ENCODE data around the gene ZNF627.
"Not testable (repeated sequence)": the region's sequence is repeated elsewhere in the genome, so short reads cannot be mapped to it uniquely, and the experiment has no call there.

The ZNF627 gene

DNA sequence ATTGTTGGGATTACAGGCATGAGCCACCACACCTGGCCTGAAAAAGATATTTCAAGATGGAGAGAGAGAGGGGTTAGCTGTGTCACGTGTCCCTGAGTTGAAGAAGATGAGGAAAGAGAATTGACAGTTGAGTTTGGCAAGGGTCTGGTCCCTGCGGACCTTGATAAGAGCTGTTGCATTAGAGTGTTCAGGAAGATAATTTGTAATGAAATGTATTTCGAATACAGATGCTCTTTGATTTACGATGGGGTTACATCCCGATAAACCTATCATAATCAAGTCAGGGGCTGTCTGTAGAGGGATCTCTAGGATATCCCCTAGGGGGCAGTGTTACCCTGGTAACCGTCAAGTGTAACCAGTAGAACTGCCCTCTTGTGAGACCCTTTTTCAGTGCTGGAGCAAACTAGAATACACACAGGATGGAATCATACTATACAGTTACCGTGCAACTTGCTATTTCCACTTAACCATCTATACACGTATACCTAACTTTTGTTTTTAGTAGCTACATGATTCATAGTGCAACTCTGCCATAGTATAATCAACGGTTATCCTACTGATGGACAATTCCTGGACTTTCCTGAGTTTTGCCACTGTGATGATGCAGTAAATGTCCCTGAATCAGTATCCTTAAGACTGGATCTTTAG lies 36.8 kb upstream of the ZNF627 start:
- no peaks in the 10 kb centered on the region for H3K27me3 ChIP-seq (ENCODE audit: control insufficient read depth, insufficient read depth, low read length)
- H3K36me3 ChIP-seq (ENCODE audit: control insufficient read depth, insufficient read depth, low read length), result peaks cover 2% of the 10 kb centered on the region
- H3K4me1 ChIP-seq (ENCODE audit: control insufficient read depth, insufficient read depth, low read length), result peaks cover 5% of the 10 kb centered on the region
- no peak overlapping the region for H3K27ac ChIP-seq (ENCODE audit: low read depth, low read length)
- H3K4me3 ChIP-seq (ENCODE audit: low read length), result peak overlapping the region; percentile 44
- H3K9ac ChIP-seq (ENCODE audit: low read length), result no peak overlapping the region

DNA sequence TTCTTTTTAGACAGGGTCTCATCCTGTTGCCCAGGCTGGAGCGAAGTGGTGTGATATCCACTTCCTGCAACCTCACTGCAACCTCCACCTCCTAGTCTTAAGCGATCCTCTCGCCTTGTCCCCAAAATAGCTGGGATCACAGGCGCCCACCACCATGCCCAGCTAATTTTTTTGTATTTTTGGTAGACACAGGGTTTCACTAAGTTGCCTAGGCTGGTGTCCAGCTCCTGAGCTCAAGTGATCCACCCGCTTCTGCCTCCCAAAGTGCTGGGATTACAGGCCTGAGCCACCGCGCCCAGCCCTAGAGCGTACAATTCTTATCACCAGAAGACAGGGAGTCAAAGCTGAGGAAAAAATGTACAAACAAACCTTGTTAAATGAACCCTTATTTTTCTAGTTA lies 33.8 kb upstream of the ZNF627 start:
- Histone ChIP-seq H3K27me3 (ENCODE audit: control insufficient read depth, insufficient read depth, low read length) (no peaks in the 10 kb centered on the region), H3K4me3 (ENCODE audit: low read length) (no peak overlapping the region), H3K36me3 (ENCODE audit: control insufficient read depth, insufficient read depth, low read length) (no peaks in the 10 kb centered on the region), H3K27ac (ENCODE audit: low read depth, low read length) (no peak overlapping the region), H3K4me1 (ENCODE audit: control insufficient read depth, insufficient read depth, low read length) (no peaks in the 10 kb centered on the region), H3K9ac (ENCODE audit: low read length) (no peak overlapping the region)

DNA sequence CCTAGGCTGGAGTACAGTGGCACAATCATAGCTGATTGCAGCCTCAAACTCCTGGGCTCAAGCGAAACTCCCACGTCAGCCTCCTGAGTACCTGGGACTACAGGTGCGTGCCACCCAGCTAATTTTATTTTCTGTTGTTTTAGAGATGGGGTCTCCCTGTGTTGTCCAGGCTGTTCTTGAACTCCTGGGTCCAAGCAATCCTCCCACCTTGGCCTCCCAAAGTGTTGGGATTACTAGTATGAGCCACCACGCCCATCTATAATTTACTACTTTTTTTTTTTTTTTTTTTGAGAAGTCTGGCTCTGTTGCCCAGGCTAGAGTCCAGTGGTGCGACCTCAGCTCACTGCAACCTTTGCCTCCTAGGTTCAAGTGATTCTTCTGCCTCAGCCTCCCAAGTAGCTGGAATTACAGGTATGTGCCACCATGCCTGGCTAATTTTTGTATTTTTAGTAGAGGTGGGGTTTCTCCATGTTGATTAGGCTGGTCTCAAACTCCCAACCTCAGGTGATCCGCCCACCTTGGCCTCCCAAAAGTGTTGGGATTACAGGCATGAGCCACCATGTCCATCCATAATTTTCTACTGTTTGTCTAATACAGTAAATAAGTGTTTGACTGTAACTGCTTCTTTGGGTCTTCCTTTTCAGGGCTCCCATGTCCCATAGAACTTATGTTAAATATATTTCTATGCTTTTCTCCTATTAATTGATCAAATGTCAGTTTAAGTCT lies 33.0 kb upstream of the ZNF627 start:
- H3K4me1 ChIP-seq (ENCODE audit: control insufficient read depth, insufficient read depth, low read length); H3K36me3 ChIP-seq (ENCODE audit: control insufficient read depth, insufficient read depth, low read length); H3K27me3 ChIP-seq (ENCODE audit: control insufficient read depth, insufficient read depth, low read length); H3K9ac ChIP-seq (ENCODE audit: low read length); H3K4me3 ChIP-seq (ENCODE audit: low read length); H3K27ac ChIP-seq (ENCODE audit: low read depth, low read length): not testable (repeated sequence)

DNA sequence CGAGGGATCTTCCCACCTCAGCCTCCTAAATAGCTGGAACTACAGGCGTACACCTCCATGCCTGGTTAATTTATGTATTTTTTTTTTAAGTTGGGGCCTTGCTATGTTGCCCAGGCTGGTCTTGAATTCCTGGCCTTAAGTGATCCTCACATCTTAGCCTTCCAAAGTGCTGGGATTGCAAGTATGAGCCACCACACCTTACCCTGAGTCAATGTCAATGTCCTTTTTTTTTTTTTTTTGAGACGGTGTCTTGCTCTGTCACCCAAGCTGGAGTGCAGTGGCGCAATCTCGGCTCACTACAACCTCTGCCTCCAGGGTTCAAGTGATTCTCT lies 31.7 kb upstream of the ZNF627 start:
- H3K9ac ChIP-seq (ENCODE audit: low read length); H3K27me3 ChIP-seq (ENCODE audit: control insufficient read depth, insufficient read depth, low read length); H3K36me3 ChIP-seq (ENCODE audit: control insufficient read depth, insufficient read depth, low read length); H3K4me3 ChIP-seq (ENCODE audit: low read length); H3K27ac ChIP-seq (ENCODE audit: low read depth, low read length); H3K4me1 ChIP-seq (ENCODE audit: control insufficient read depth, insufficient read depth, low read length): not testable (repeated sequence)

DNA sequence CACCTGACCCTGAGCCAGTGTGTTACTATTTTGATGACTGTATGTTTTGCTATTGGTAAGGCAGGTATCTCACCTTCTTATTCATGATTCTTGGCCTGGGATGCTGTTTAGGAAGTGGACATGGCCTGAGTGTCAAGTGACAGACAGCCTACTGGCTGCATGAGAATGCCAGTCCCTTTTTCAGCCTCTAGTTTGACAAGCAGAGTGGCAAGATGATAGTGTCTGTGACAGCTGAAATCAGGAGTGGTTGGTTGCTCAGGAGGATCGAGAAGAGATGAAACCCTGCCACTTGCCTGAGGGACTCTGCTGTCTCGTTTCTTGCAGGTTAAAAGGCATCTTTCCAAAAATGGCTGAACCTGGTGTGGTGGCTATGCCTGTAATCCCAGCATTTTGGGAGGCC lies 31.1 kb upstream of the ZNF627 start:
- Histone ChIP-seq H3K27ac (ENCODE audit: low read depth, low read length) (no peak overlapping the region), H3K27me3 (ENCODE audit: control insufficient read depth, insufficient read depth, low read length) (no peaks in the 10 kb centered on the region), H3K36me3 (ENCODE audit: control insufficient read depth, insufficient read depth, low read length) (no peaks in the 10 kb centered on the region), H3K4me1 (ENCODE audit: control insufficient read depth, insufficient read depth, low read length) (no peaks in the 10 kb centered on the region), H3K4me3 (ENCODE audit: low read length) (no peak overlapping the region), H3K9ac (ENCODE audit: low read length) (no peak overlapping the region)

DNA sequence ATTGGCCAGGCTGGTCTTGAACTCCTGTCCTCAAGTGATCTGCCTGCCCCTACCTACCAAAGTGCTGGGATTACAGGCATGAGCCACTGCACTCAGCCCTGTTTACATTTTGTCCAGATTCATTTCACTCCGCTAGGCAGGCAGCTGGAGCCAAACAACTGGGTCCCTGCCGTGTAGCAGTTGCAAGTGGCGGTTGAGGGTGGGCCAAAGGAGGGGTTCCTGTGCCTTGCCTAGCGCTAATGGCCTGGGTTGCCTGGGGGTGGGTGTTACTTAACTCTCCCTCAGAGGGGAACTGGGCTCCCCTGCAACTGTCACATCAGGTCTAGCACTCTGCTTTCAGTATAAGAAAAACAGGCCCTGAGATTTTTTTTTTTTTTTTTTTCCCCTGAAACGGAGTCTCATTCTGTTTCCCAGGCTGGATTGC lies 27.2 kb upstream of the ZNF627 start:
- Histone ChIP-seq H3K27ac (ENCODE audit: low read depth, low read length) (no peak overlapping the region), H3K27me3 (ENCODE audit: control insufficient read depth, insufficient read depth, low read length) (no peaks in the 10 kb centered on the region), H3K4me3 (ENCODE audit: low read length) (no peak overlapping the region), H3K9ac (ENCODE audit: low read length) (no peak overlapping the region), H3K36me3 (ENCODE audit: control insufficient read depth, insufficient read depth, low read length) (no peaks in the 10 kb centered on the region), H3K4me1 (ENCODE audit: control insufficient read depth, insufficient read depth, low read length) (no peaks in the 10 kb centered on the region)

DNA sequence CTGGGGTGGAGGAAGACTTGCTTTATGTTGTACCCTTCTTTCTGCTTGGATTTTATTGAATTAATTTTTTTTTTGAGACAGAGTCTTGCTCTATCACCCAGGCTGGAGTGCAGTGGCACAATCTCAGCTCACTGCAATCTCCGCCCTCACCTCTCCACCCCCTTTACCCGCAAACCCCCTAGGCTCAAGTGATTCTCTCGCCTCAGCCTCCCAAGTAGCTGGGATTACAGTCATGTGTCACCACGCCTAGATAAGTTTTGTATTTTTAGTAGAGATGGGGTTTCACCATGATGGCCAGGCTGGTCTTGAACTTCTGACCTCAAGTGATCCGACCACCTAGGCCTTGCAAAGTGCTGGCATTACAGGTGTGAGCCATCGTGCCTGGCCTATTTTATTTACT lies 23.9 kb upstream of the ZNF627 start:
- not testable (repeated sequence) for H3K27me3 ChIP-seq (ENCODE audit: control insufficient read depth, insufficient read depth, low read length); H3K4me1 ChIP-seq (ENCODE audit: control insufficient read depth, insufficient read depth, low read length); H3K27ac ChIP-seq (ENCODE audit: low read depth, low read length); H3K36me3 ChIP-seq (ENCODE audit: control insufficient read depth, insufficient read depth, low read length); H3K4me3 ChIP-seq (ENCODE audit: low read length); H3K9ac ChIP-seq (ENCODE audit: low read length)

DNA sequence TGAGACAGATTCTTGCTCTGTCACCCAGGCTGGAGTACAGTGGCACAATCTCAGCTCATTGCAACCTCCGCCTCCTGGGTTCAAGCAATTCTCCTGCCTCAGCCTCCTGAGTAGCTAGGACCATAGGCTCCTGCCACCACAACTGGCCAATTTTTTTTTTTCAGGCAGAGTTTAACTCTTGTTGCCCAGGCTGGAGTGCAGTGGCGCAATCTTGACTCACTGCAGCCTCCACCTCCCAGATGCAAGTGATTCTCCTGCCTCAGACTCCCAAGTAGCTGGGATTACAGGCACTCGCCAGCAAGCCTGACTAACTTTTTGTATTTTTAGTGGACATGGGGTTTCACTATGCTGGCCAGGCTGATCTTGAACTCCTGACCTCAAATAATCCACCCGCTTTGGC lies 23.5 kb upstream of the ZNF627 start:
- not testable (repeated sequence) for H3K4me3 ChIP-seq (ENCODE audit: low read length); H3K27ac ChIP-seq (ENCODE audit: low read depth, low read length); H3K4me1 ChIP-seq (ENCODE audit: control insufficient read depth, insufficient read depth, low read length); H3K9ac ChIP-seq (ENCODE audit: low read length); H3K27me3 ChIP-seq (ENCODE audit: control insufficient read depth, insufficient read depth, low read length); H3K36me3 ChIP-seq (ENCODE audit: control insufficient read depth, insufficient read depth, low read length)

DNA sequence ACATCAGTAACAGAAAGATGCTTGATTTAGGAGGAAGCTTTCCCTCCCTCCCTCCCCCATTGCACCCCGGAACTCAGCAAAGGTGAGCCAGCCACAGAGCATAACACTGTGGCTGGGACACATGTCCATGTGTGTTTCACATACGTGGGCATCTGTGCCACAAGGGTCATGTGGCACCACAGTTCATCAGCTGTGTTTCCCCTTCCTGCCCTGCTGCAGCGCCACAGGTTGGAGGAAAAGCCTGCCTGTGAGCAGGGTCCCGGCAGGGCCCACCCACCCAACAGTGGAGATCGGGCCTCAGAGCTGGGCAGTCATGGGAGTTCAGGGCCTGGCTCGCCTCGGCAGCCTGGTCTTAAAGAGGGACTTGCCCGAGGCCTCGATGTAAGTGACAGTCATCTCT lies 22.6 kb upstream of the ZNF627 start:
- no peak overlapping the region for H3K9ac ChIP-seq (ENCODE audit: low read length)
- no peaks in the 10 kb centered on the region for H3K36me3 ChIP-seq (ENCODE audit: control insufficient read depth, insufficient read depth, low read length)
- no peaks in the 10 kb centered on the region for H3K4me1 ChIP-seq (ENCODE audit: control insufficient read depth, insufficient read depth, low read length)
- H3K27ac ChIP-seq (ENCODE audit: low read depth, low read length), result no peak overlapping the region
- H3K27me3 ChIP-seq (ENCODE audit: control insufficient read depth, insufficient read depth, low read length), result peaks cover 5% of the 10 kb centered on the region
- no peak overlapping the region for H3K4me3 ChIP-seq (ENCODE audit: low read length)

DNA sequence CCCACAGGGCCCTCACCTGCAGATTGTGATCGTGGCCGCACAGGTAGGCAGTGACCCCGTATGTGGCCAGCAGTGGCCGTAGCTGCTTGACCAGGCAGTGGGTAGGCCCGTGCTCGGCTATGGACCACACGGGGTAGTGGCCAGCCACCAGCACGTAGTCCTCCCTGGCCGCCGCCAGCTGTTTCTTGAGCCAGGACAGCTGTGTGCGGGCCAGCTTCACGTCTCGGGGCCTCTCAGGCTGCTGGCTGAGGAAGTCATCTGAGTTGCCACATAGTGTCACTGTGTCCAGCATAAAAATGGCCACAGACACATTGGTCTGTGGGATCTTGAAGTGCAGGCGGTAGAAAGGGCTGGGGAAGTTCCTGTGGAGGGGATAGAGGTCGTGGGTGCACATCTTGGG lies 21.1 kb upstream of the ZNF627 start:
- Histone ChIP-seq H3K36me3 (ENCODE audit: control insufficient read depth, insufficient read depth, low read length) (no peaks in the 10 kb centered on the region), H3K4me3 (ENCODE audit: low read length) (no peak overlapping the region), H3K4me1 (ENCODE audit: control insufficient read depth, insufficient read depth, low read length) (no peaks in the 10 kb centered on the region), H3K27me3 (ENCODE audit: control insufficient read depth, insufficient read depth, low read length) (peaks cover 5% of the 10 kb centered on the region), H3K27ac (ENCODE audit: low read depth, low read length) (no peak overlapping the region), H3K9ac (ENCODE audit: low read length) (no peak overlapping the region)

DNA sequence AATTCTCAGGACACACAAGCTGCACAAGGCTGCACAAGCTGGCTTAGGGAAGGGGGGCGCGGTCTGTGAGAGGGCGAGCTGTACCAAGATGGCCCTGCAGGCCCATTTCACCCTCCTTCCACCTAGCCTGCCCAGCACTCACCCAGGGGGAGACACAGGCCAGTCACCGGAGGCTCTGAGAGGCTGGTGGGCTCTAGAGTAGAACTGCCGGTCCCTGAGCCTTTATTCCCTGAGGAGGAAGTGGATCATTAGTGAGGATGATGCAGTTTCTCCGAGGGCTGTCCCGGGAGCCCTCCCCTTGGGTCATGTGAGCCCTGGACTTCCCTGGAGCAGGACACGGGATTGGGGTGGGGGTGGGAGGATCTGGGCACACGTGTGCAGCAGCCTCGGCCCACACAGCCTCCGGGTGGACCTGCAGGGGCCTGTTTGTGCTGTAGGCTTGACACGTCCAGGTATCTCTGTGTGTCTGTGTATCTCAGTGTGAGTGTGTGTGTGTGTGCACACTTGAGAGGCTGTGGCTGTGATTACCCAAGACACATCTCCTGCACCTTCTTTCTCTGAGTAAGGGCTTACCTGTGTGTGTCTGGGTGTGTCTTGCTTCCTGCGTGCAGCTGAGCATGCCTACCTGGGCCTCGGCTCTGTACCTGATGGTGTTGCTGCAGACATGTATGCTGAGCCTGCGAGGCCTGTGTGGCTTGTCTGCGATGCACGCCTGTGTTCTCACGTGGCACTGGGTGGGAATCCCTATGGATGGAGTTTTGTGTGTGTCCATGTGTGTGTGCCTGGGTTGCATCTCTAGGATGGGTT lies 19.6 kb upstream of the ZNF627 start, which contains the start of gene ACP5:
ACP5 (minus strand) TSS at position 195 of the 807 bp plus-strand sequence. CDS start 328 bp downstream, outside the sequence.
- Histone ChIP-seq H3K27me3 (ENCODE audit: control insufficient read depth, insufficient read depth, low read length) (peaks cover 5% of the 10 kb centered on the region), H3K27ac (ENCODE audit: low read depth, low read length) (no peak within 1 kb of the TSS), H3K4me3 (ENCODE audit: low read length) (peak within 1 kb of the TSS; percentile 47), H3K36me3 (ENCODE audit: control insufficient read depth, insufficient read depth, low read length) (no peaks in the 10 kb centered on the region), H3K4me1 (ENCODE audit: control insufficient read depth, insufficient read depth, low read length) (no peaks in the 10 kb centered on the region), H3K9ac (ENCODE audit: low read length) (peak within 1 kb of the TSS; percentile 1)

DNA sequence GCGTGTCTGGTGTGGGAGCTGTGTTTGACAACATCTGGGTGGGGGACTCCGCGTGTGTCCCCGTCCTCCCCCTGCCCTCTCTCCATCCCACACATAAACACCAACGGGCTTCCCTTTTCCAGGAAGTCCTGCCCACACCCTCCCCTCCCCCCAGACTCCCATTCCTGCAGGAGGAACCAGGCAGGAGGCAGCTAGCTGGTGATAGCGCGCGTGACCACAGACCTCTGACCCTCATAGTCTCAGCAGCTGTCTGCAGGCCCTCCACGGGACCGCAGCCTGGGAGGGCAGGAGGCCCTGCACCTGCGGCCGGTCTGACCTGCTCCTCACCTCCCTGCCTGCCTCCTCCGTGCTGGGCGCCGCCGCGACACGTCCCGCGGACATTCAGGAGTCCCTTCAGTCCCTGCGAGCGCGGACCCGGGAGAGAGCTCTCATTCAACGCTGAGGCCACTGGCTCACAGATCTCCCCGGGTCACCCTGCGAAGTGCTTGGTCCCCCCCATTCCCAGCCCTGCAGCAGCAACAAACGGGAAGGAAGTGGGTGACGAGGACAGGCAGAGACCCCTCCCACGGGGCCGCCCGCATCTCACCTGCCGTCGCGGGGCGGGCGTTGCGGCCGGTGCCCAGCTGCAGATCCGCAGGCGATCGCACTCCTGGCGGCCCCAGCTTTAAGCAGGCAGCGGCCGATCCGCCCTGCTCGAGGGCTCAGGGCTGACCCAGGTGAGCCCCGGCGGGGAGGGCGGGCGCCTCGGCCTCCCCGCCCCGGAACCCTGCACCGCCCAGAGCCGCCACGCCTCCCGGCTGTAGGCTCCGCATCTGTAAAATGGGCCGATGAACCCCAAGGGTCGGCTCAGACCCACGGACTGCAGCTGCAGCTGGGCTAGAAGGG lies 18.8 kb upstream of the ZNF627 start:
- Histone ChIP-seq H3K27me3 (ENCODE audit: control insufficient read depth, insufficient read depth, low read length) (peaks cover 5% of the 10 kb centered on the region), H3K4me3 (ENCODE audit: low read length) (peak overlapping the region; percentile 47), H3K27ac (ENCODE audit: low read depth, low read length) (no peak overlapping the region), H3K4me1 (ENCODE audit: control insufficient read depth, insufficient read depth, low read length) (no peaks in the 10 kb centered on the region), H3K36me3 (ENCODE audit: control insufficient read depth, insufficient read depth, low read length) (no peaks in the 10 kb centered on the region), H3K9ac (ENCODE audit: low read length) (peak overlapping the region; percentile 1)
